SK-N-SH (cell line): ENCODE results near the gene TAGLN2.

Experiments used
- RAD21 ChIP-seq: IDR thresholded peaks from 2 replicates; pipeline ENCODE4 v1.6.1; 2012; ENCODE audit warnings: mild to moderate bottlenecking, low read length
- RFX5 ChIP-seq: IDR thresholded peaks from 2 replicates; pipeline ENCODE4 v1.6.1; 2012; ENCODE audit warnings: mild to moderate bottlenecking, improper control_type of control experiment, low read length
- SIN3A ChIP-seq: IDR thresholded peaks from 2 replicates; pipeline ENCODE4 v1.6.1; 2012; ENCODE audit warnings: low read depth, mild to moderate bottlenecking, low read length, moderate library complexity, borderline replicate concordance
- SMC3 ChIP-seq: IDR thresholded peaks from 2 replicates; pipeline ENCODE4 v1.6.1; 2012; ENCODE audit warnings: low read depth, low read length, improper control_type of control experiment
- TF ChIP-seq, protein P1 (sequence below): IDR thresholded peaks from 2 replicates; pipeline ENCODE4 v1.6.1; 2012; ENCODE audit warnings: mild to moderate bottlenecking, low read depth, low read length, moderate library complexity
- TF ChIP-seq, protein P2 (sequence below): fragments of 200-600 bp; sonication (generic); IDR thresholded peaks from 2 replicates; pipeline ENCODE4 v1.6.1; 2017; ENCODE audit warnings: antibody characterized with exemption, mild to moderate bottlenecking, moderate library complexity
- TF ChIP-seq, protein P3 (sequence below): IDR thresholded peaks from 2 replicates; pipeline ENCODE4 v1.4.0; 2012; ENCODE audit warnings: low read depth, borderline replicate concordance
- TF ChIP-seq, protein P4 (sequence below): IDR thresholded peaks from 2 replicates; pipeline ENCODE4 v1.4.0; 2012; ENCODE audit warnings: low read depth, borderline replicate concordance
- TF ChIP-seq, protein P5 (sequence below): IDR thresholded peaks from 2 replicates; pipeline ENCODE4 v1.4.0; 2012; ENCODE audit warnings: low read depth

DNA sequence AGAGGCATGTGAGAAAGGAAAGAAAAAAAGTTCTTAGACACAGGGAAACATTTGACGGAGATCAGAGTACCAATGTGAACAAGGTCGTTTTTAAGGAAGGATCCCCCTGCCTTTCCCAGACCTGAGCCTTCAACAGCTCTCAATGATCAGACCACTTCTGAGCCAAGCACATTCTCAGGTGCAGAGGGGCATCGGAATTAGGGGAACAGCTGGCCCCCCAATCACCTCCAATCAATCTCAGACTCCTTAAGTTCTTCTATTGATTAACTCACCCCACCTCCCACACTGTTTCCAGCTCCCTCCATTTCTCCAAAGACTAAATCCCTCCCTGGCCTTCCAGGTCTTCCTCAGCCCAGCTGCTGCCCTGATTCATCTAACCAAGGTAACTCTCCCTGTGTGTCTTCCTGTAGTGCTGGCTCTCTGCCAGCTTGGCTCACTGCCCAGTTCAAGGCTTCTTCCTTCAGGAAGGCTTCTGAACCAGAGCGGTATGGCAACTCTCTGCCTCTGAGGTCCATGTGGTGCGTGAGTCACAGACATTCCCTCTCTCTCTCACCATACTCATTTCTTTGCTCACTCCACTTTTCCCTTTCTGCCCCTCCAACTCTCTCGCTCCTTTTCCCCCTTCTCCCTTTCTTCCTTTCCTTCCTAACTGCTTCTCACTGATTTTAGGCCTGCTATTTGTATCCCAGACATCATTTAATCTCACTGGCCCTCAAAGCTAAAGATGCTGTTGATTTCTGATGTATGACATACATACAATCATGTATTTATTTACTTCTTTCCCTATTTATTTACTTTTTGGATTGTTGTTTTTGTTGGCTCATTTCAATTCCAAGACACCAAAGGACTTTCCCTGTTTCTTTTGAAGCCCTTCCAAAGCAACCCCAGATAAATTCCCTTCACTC lies 43.4 kb downstream of the TAGLN2 start:
- TF ChIP-seq, protein P1, sequence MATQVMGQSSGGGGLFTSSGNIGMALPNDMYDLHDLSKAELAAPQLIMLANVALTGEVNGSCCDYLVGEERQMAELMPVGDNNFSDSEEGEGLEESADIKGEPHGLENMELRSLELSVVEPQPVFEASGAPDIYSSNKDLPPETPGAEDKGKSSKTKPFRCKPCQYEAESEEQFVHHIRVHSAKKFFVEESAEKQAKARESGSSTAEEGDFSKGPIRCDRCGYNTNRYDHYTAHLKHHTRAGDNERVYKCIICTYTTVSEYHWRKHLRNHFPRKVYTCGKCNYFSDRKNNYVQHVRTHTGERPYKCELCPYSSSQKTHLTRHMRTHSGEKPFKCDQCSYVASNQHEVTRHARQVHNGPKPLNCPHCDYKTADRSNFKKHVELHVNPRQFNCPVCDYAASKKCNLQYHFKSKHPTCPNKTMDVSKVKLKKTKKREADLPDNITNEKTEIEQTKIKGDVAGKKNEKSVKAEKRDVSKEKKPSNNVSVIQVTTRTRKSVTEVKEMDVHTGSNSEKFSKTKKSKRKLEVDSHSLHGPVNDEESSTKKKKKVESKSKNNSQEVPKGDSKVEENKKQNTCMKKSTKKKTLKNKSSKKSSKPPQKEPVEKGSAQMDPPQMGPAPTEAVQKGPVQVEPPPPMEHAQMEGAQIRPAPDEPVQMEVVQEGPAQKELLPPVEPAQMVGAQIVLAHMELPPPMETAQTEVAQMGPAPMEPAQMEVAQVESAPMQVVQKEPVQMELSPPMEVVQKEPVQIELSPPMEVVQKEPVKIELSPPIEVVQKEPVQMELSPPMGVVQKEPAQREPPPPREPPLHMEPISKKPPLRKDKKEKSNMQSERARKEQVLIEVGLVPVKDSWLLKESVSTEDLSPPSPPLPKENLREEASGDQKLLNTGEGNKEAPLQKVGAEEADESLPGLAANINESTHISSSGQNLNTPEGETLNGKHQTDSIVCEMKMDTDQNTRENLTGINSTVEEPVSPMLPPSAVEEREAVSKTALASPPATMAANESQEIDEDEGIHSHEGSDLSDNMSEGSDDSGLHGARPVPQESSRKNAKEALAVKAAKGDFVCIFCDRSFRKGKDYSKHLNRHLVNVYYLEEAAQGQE, result peak; percentile 63
- TF ChIP-seq RFX5, result no peak
- TF ChIP-seq, protein P2, sequence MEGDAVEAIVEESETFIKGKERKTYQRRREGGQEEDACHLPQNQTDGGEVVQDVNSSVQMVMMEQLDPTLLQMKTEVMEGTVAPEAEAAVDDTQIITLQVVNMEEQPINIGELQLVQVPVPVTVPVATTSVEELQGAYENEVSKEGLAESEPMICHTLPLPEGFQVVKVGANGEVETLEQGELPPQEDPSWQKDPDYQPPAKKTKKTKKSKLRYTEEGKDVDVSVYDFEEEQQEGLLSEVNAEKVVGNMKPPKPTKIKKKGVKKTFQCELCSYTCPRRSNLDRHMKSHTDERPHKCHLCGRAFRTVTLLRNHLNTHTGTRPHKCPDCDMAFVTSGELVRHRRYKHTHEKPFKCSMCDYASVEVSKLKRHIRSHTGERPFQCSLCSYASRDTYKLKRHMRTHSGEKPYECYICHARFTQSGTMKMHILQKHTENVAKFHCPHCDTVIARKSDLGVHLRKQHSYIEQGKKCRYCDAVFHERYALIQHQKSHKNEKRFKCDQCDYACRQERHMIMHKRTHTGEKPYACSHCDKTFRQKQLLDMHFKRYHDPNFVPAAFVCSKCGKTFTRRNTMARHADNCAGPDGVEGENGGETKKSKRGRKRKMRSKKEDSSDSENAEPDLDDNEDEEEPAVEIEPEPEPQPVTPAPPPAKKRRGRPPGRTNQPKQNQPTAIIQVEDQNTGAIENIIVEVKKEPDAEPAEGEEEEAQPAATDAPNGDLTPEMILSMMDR, result no peak
- no peak for TF ChIP-seq SMC3
- TF ChIP-seq, protein P3, sequence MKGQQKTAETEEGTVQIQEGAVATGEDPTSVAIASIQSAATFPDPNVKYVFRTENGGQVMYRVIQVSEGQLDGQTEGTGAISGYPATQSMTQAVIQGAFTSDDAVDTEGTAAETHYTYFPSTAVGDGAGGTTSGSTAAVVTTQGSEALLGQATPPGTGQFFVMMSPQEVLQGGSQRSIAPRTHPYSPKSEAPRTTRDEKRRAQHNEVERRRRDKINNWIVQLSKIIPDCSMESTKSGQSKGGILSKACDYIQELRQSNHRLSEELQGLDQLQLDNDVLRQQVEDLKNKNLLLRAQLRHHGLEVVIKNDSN, result no peak; the same call in 1 of the 2 replicates
- TF ChIP-seq, protein P4, sequence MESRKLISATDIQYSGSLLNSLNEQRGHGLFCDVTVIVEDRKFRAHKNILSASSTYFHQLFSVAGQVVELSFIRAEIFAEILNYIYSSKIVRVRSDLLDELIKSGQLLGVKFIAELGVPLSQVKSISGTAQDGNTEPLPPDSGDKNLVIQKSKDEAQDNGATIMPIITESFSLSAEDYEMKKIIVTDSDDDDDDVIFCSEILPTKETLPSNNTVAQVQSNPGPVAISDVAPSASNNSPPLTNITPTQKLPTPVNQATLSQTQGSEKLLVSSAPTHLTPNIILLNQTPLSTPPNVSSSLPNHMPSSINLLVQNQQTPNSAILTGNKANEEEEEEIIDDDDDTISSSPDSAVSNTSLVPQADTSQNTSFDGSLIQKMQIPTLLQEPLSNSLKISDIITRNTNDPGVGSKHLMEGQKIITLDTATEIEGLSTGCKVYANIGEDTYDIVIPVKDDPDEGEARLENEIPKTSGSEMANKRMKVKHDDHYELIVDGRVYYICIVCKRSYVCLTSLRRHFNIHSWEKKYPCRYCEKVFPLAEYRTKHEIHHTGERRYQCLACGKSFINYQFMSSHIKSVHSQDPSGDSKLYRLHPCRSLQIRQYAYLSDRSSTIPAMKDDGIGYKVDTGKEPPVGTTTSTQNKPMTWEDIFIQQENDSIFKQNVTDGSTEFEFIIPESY, result no peak
- peak; percentile 80; the same call in 1 of the 2 replicates for TF ChIP-seq SIN3A
- TF ChIP-seq RAD21, result no peak
- TF ChIP-seq, protein P5, sequence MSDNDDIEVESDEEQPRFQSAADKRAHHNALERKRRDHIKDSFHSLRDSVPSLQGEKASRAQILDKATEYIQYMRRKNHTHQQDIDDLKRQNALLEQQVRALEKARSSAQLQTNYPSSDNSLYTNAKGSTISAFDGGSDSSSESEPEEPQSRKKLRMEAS, result peak; percentile 95
